ENCODE data around the gene C3orf85. TPM values are rescaled to one million over a fixed set of nuclear protein-coding genes. Genes with fewer than 3 reads are reported as not detected.

Gene C3orf85
- total RNA-seq, 4 donors from 2014 or later = 1.5 to 29.5 (median 14.8) TPM; not detected in 1

DNA sequence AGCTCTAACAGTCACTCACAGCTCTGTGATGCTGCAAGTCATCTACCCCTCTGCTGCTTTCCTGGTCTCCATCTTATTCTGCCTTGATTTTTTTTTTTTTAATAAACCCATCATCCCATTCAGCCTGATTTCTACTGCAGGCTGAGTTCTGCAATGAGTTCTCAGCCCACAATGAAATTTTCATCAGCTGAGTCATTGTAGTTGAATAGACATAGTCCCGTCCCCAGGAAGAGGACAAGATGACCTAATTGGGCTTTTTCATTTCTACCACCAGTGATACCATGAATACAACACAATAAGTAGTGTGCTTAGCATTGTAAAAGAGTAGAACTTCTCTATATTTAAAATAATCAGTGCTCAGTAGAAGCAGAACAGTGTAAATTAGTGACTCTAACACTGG is 59.3 kb downstream of the C3orf85 start:
- Histone ChIP-seq H3K4me1 (no peaks in the 10 kb centered on the region), H3K4me3 (no peak overlapping the region), H3K27ac (no peak overlapping the region), H3K9me3 (no peaks in the 10 kb centered on the region), H3K27me3 (no peaks in the 10 kb centered on the region), H3K36me3 (no peaks in the 10 kb centered on the region)
- intact Hi-C loops (cut with DNase I; ENCODE audit: low total_unique reads) = no loop called here
- TF ChIP-seq EP300 (IDR thresholded peaks at IDR 0.05; ENCODE audit: low read depth) = no peak
- TF ChIP-seq, protein P1, sequence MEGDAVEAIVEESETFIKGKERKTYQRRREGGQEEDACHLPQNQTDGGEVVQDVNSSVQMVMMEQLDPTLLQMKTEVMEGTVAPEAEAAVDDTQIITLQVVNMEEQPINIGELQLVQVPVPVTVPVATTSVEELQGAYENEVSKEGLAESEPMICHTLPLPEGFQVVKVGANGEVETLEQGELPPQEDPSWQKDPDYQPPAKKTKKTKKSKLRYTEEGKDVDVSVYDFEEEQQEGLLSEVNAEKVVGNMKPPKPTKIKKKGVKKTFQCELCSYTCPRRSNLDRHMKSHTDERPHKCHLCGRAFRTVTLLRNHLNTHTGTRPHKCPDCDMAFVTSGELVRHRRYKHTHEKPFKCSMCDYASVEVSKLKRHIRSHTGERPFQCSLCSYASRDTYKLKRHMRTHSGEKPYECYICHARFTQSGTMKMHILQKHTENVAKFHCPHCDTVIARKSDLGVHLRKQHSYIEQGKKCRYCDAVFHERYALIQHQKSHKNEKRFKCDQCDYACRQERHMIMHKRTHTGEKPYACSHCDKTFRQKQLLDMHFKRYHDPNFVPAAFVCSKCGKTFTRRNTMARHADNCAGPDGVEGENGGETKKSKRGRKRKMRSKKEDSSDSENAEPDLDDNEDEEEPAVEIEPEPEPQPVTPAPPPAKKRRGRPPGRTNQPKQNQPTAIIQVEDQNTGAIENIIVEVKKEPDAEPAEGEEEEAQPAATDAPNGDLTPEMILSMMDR (IDR thresholded peaks at IDR 0.05) = no peak
- TF ChIP-seq POLR2A (IDR thresholded peaks at IDR 0.05) = no peak
- no peak for TF ChIP-seq POLR2AphosphoS5 (IDR thresholded peaks at IDR 0.05)
- no peak for DNase-seq
- WGBS, 2 donors (ENCODE audit: low coverage in 1 of 2) = 38 to 52% methylated on average over 1 of the region's 1 CpG
- in situ Hi-C loops (cut with MboI; ENCODE audit: low pct_ligation_motif_present in 1 of 4, low pct_unique_long_range_greater_than_20kb in 1 of 4, low sequenced_read_pairs in 3 of 4) = no loop called here

Other genes starting within 250 kb of the C3orf85 start
- gene GUCA1C, start 182.8 kb upstream of the C3orf85 start, total RNA-seq = not detected
- under 1 TPM in 1 of 4 donors, not detected in 3; 0.16 TPM for gene MORC1, start 18.6 kb upstream of the C3orf85 start, total RNA-seq
- gene DPPA2, start 179.8 kb downstream of the C3orf85 start, total RNA-seq = not detected
- not detected for gene DPPA4, start 200.8 kb downstream of the C3orf85 start, total RNA-seq